Colonic mucosa (tissue), 4 donors: ENCODE results near the gene MYH9. TPM values are rescaled to one million over a fixed set of nuclear protein-coding genes. Genes with fewer than 3 reads are reported as not detected.

Source experiments
- DNase-seq: peaks from one replicate; pipeline ENCODE4 v3.0.0-alpha.2; 2020
- H3K27ac ChIP-seq: fragments of 200-600 bp; one replicate; pipeline ENCODE4 v1.8.0; 2021
- H3K27me3 ChIP-seq: fragments of 200-600 bp; one replicate; pipeline ENCODE4 v1.8.0; 2021
- H3K36me3 ChIP-seq: fragments of 200-600 bp; one replicate; pipeline ENCODE4 v1.8.0; 2021
- H3K4me1 ChIP-seq: fragments of 200-600 bp; one replicate; pipeline ENCODE4 v1.8.0; 2021; ENCODE audit warnings: mild to moderate bottlenecking
- H3K4me3 ChIP-seq: fragments of 200-600 bp; one replicate; pipeline ENCODE4 v1.8.0; 2021
- H3K9ac ChIP-seq, 2 donors: one replicate each; pipeline ENCODE4 v1.7.0; 2013; ENCODE audit warnings: control low read depth in 2 of 2, low read depth in 2 of 2, low read length in 2 of 2
- H3K9me3 ChIP-seq: fragments of 200-600 bp; one replicate; pipeline ENCODE4 v1.8.0; 2021
- intact Hi-C: fragments of 100-400 bp; cut with DNase I; formaldehyde crosslinking; loops from one replicate; pipeline ENCODE4 v1.14.1; 2022
- microRNA-seq: library from miRNA; unstranded; fragments of <30 nt; microRNA quantifications from one replicate; pipeline ENCODE4, GENCODE V29; 2019
- total RNA-seq, 2 donors: library from RNA; stranded (reverse); fragmentation: NEBNext Ultra II Directional in 1 of 2; extraction: Animal tissue kit (Norgen Biotek cat#: 25700) in 1 of 2; gene quantifications; one replicate each; pipeline ENCODE4 v1.2.1, GENCODE V29; 2021
- TF ChIP-seq, protein P1 (sequence below): fragments of 200-600 bp; IDR thresholded peaks from one replicate; pipeline ENCODE4 v1.8.0; 2022; ENCODE audit warnings: antibody characterized with exemption, mild to moderate bottlenecking
- donor health status: healthy.
- donor health status: DM: no; HTN: no; CAD: no.
- donor health status: DM: no; HTN: no; CAD: no.

Gene MYH9
- total RNA-seq, 2 donors from 2014 or later, result 711 to 719 TPM

DNA sequence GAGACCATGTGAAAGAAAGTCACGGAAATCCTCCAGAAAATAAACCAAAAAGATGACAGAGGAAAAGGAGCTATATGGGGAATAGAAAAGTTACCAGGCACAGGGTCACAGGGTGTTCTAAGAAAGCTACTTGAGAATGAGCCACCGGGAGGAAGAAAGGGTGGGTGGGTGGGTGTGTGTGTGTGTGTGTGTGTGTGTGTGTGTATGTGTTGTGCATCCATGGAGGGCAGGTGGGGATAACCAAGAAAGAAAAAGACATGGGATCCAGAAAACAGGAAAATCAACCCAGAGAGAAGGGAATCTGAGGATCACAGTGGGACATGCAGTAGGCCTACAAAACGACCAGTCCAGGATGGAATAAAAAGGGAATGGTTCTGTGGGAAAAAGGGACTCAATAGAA, 152.2 kb downstream of the MYH9 start:
- TF ChIP-seq, protein P1, sequence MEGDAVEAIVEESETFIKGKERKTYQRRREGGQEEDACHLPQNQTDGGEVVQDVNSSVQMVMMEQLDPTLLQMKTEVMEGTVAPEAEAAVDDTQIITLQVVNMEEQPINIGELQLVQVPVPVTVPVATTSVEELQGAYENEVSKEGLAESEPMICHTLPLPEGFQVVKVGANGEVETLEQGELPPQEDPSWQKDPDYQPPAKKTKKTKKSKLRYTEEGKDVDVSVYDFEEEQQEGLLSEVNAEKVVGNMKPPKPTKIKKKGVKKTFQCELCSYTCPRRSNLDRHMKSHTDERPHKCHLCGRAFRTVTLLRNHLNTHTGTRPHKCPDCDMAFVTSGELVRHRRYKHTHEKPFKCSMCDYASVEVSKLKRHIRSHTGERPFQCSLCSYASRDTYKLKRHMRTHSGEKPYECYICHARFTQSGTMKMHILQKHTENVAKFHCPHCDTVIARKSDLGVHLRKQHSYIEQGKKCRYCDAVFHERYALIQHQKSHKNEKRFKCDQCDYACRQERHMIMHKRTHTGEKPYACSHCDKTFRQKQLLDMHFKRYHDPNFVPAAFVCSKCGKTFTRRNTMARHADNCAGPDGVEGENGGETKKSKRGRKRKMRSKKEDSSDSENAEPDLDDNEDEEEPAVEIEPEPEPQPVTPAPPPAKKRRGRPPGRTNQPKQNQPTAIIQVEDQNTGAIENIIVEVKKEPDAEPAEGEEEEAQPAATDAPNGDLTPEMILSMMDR, result no peak
- no peak for DNase-seq
- intact Hi-C loops, result loop anchor here (5.0 kb wide), 1 partner anchor 52 kb away; no protein-coding TSS in a partner anchor

DNA sequence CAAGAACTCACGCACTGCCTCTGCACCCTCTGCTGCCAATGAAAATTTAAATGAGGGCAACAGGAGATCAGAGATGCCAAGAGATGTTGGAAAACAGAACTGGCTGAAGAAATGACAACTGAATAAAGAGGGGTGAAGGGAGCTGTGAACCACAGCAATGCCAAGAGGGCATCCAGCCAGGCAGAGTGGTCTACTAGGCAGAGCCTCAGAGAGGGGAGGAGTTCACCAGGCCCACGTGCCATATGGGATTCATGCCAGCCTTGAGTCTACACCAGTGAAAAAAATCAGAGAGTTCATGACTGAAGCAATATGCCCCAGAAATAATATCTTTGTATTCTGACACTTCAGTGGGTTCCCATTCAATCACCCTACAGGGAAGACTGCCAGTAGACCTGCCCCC, 152.8 kb downstream of the MYH9 start:
- H3K9me3 ChIP-seq, result no peaks in the 10 kb centered on the region
- no peak overlapping the region for H3K4me3 ChIP-seq
- no peaks in the 10 kb centered on the region for H3K36me3 ChIP-seq
- no peak overlapping the region for H3K27ac ChIP-seq
- H3K9ac ChIP-seq, result no peak overlapping the region
- no peak for DNase-seq
- intact Hi-C loops, result loop anchor here (5.0 kb wide), 1 partner anchor 52 kb away; no protein-coding TSS in a partner anchor
- no peaks in the 10 kb centered on the region for H3K27me3 ChIP-seq
- TF ChIP-seq, protein P1, result no peak
- peaks cover 18% of the 10 kb centered on the region for H3K4me1 ChIP-seq

More for the DNA sequence above, 152.2 kb downstream of the MYH9 start:
- no peak overlapping the region for H3K27ac ChIP-seq
- H3K4me1 ChIP-seq, result peaks cover 18% of the 10 kb centered on the region
- H3K36me3 ChIP-seq, result no peaks in the 10 kb centered on the region
- H3K9ac ChIP-seq, result no peak overlapping the region
- H3K27me3 ChIP-seq, result no peaks in the 10 kb centered on the region
- H3K4me3 ChIP-seq, result no peak overlapping the region
- no peaks in the 10 kb centered on the region for H3K9me3 ChIP-seq

DNA sequence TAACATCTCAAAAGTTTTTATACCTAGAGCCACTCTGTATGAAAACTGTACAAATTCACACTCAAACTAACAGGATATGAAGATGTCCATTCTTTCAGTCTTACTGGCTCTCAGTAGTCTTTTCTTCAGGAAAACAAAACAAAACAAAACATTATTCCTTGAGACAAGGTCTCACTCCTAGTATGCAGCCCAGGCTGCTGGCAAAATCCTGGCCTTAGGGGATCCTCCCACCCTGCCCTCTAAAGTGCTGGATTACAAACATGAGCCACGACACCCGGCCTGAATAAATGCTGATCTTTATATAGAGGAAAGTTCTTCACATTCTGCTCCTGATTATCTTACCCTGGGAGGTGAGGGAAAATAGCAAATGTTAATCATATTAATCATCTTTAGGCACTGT, 153.6 kb downstream of the MYH9 start:
- Histone ChIP-seq H3K9me3 (no peaks in the 10 kb centered on the region), H3K4me1 (peaks cover 18% of the 10 kb centered on the region), H3K27ac (no peak overlapping the region), H3K36me3 (no peaks in the 10 kb centered on the region), H3K9ac (no peak overlapping the region), H3K27me3 (no peaks in the 10 kb centered on the region), H3K4me3 (no peak overlapping the region)
- no peak for DNase-seq
- intact Hi-C loops, result no loop called here
- TF ChIP-seq, protein P1, result no peak

DNA sequence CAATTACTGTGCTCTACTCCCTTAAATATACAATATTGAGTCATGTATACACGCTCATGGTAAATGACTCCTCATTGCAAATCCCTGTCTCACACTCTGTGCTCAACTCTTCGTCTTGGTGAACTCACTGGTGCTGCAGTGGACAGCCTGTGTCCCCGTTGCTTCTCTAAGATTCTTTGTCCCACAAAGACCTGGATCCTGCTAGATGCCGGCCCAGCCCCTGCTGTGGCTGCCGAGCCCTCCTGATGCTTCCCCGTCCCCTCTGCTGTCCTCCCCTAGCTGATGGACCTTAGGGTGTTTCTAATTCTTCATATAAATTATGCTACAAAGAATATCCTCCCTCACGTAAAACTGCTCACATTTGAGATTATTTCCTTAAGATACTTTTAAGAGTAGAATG, 154.0 kb downstream of the MYH9 start:
- Histone ChIP-seq H3K4me3 (no peak overlapping the region), H3K4me1 (peaks cover 18% of the 10 kb centered on the region), H3K9me3 (no peaks in the 10 kb centered on the region), H3K9ac (no peak overlapping the region), H3K27ac (no peak overlapping the region), H3K27me3 (no peaks in the 10 kb centered on the region), H3K36me3 (no peaks in the 10 kb centered on the region)
- no peak for DNase-seq
- TF ChIP-seq, protein P1, result no peak
- intact Hi-C loops, result no loop called here

DNA sequence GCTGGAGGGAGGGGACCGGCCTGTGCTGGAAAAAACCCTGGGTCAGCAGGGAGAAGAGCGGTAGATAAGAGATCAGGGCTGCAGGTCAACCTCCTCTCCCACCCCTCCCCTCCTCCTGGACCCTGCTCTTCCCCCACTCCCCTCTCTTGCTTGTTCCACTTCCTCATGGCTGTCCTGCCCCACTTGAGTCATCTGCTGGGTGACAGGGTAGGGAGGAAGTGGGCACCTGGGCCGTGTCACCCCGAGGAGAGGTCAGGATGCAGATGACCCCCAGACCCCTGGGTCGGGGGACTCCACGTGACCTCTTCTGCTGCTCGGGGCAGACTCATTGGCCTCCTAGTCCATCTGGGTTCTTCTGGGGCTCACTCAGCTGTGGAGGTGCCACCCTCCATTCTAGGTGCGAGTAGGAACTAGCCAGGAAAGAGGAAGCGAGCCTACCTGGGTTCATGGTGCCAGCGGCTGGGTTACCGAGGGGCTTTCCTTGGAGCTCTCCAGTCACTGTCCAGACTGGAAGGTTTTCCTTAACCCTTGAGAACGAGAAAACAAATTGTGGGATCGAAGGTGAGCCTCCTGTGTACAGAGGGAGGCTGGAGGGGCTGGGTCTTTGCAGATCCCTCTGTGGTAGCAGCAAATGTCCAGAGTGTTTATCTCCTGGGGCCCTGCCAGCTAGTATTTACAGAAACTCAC, 154.9 kb downstream of the MYH9 start:
- Histone ChIP-seq H3K9ac (no peak overlapping the region), H3K27ac (no peak overlapping the region), H3K9me3 (no peaks in the 10 kb centered on the region), H3K36me3 (no peaks in the 10 kb centered on the region), H3K4me1 (peaks cover 18% of the 10 kb centered on the region), H3K4me3 (no peak overlapping the region), H3K27me3 (no peaks in the 10 kb centered on the region)
- DNase-seq, result no peak
- TF ChIP-seq, protein P1, result no peak
- intact Hi-C loops, result no loop called here

Small RNA genes lying within 50 kb of the gene (microRNA-seq; reads per million reads assigned to microRNA genes)
- gene MIR6819, result not detected

Other genes starting within 250 kb of the MYH9 start
- 1 to 10 TPM; 5.9 to 9.6 TPM for gene APOL3, start 227.2 kb downstream of the MYH9 start, total RNA-seq
- gene APOL4, start 186.2 kb downstream of the MYH9 start, total RNA-seq, result 1 to 10 TPM; 1.9 to 2.3 TPM
- 10 to 100 TPM; 27.5 to 29.4 TPM for gene APOL2, start 148.4 kb downstream of the MYH9 start, total RNA-seq
- 10 to 100 TPM; 14.7 to 34.6 TPM for gene APOL1, start 134.8 kb downstream of the MYH9 start, total RNA-seq
- 100 to 1,000 TPM; 101 to 142 TPM for gene TXN2, start 93.7 kb upstream of the MYH9 start, total RNA-seq
- 10 to 100 TPM in 1 of 2 donors, 1 to 10 TPM in 1; 3.6 to 14.3 TPM for gene FOXRED2, start 119.1 kb upstream of the MYH9 start, total RNA-seq
- 100 to 1,000 TPM; 148 to 160 TPM for gene EIF3D, start 141.2 kb upstream of the MYH9 start, total RNA-seq